ENCODE data around the gene MIB1.

Gene MIB1

GRCh38 chr18:21900605-21901352 lies 160.2 kb downstream of the MIB1 start:
- no peak for DNase-seq

- DNase-seq, result no peak
Observed at GRCh38 chr18:21901423-21901945, 160.9 kb downstream of the MIB1 start.

GRCh38 chr18:21903709-21904108 lies 163.1 kb downstream of the MIB1 start:
- no peak for DNase-seq

- no peak for DNase-seq
Observed at GRCh38 chr18:21904856-21905255, 164.3 kb downstream of the MIB1 start.

DNA sequence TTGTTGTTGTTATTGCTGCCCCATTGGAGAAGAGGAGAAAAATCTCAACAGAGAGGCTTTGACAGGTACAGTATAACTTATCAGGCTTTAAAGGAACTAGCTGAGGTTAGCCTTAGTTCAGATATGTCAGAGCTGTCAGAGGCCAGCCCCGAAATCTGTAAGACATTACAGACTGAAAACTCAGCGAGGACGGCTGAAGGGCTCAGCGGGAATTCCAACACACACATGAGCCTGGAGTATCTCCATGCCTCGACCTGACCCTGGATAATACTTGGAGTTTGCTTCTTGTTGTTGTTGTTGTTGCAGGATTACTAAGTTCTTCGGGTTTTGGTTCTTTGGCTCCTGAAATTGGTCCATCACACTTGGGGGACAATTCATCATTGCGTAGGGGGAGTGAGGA lies 166.9 kb downstream of the MIB1 start:
- no peak for DNase-seq

DNA sequence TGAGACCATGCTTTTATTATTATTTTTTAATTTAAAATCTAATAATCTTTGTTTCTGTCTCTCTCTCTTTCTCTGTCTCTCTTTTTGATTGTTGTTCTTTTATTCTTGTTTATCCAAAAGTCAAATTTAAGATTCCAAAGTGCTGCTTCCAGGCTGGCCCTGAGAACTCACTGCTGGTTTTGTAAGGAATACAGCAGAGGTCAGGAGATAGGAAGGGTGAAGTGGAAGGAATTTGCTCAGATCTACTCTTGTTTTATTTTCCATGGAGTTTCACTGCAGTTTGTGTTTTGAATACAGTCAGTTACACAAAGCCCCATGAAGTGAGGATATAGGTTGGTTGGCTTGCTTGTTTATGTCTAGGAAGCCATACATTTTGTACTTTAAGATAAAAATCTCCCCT lies 168.1 kb downstream of the MIB1 start:
- DNase-seq, result no peak

DNA sequence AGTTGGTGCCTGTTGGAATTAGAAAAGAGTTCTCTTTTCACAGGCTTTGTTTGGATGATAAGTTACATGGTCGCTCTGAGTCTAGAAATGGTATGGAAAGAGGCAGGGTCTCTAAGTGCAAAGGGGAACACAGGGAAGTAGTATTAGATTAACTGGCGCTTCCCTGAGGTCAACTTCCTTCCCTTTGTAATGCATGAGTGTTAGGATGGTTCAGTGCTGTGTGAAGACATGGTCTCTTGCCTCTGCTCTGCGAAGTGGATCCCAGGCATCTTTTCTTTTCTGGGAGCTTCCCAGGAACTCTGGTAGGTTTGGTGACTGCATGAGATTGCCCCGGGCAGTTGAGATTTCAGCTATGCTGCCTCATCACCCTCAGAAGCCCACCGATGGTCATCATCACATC lies 170.3 kb downstream of the MIB1 start:
- no peak for DNase-seq

GRCh38 chr18:21911551-21911950 lies 171.0 kb downstream of the MIB1 start:
- no peak for DNase-seq

DNA sequence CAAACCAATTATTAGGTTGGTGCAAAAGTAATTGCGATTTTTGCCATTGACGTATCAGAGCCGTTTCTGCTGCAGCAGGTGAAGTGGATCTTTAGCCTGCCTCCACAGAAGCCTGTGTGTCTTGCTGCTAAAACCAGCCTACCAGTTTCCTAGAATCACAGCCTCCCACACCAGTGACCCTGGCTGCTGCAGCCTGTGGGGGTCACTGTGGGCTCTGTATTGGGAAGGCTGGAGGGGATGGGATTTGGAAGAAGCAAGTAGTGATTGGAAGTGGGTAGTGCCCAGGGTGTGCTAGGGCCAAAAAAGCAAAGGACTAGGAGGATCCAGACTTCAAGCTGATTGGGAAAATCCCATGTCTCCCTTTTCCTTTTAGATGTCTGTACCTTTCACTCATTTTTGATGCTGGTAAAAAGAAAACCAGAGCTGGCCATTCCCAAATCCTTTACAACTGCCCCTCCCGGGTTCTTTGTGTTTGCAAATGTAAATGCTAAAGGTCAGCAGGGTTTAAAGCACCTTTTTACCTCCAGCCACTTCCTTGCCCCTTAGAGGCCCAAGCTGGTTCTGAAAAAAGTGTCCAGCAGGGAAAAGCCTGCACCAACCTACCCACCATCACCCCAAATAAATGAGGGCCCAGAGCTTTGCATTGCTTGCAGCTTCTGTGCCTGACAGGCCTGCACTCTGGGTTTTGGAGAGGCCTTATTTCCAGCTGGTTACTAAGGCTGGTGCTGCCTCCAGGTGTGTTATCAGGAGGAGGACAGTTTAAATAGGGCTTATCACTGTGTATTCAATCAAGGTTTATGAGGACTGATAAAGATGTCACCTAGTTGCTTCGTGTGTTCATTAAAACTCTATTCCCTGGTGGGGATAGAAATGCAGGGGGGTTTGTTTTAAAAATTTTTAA lies 172.0 kb downstream of the MIB1 start:
- DNase-seq, result no peak

GRCh38 chr18:21914739-21915319 lies 174.2 kb downstream of the MIB1 start:
- no peak for DNase-seq

DNA sequence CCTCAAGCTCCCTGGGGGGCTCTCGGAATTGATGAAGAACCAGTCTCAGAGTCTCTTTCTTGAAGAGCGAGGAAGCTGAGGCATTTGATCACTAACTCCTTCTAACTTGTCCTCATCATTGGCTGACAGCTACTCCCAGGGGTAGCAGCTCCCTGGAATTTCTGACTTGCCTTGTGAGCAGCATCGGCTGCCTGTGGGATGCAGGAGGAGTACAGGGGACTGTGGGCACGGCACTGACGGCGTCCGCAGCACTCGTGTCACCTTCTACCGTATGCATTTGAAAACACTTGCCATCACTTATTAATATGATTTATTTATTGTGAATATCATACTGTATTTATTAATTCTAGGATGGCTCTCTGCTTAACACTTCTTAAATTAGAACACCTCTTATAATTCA lies 175.0 kb downstream of the MIB1 start:
- no peak for DNase-seq

DNA sequence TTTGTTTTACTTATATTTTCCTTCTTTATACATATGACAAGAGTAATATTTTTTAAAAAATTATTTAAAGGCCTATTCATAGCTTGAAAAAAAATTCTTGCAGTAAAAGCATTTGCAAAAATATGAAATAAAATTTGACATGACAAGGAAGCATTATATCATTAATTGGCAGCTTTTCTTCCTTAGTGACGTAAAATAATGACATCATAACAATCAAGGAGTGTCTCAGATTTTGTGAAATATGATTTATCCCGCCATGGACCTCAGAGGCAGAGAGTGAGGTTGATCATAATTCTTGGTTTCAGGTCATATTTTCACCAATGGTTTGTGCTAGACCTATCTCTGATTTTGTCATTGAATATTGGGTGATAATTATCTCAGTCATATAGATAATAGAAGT lies 176.0 kb downstream of the MIB1 start:
- no peak for DNase-seq

DNA sequence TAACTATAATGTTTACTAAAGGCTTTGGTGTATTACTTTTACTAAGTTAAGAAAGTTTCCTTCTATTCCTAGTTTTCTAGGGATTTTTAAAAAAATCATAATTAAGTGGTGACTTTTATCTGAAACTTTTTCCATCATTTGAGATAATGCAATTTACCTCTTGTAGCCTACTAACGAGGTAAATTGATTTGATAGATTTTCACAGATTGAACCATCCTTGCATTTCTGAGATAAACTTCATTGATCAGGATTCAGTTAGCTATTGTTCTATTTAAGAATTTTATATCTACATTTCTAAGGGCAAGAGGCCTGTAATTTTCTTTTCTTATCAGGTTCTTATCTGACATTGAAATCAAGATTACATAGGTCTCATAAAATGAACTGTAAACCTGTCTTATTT lies 178.1 kb downstream of the MIB1 start:
- DNase-seq, result no peak
